Thymus (tissue), 11 donors: ENCODE measurements around the gene OBP2A. TPM values are rescaled to one million over a fixed set of nuclear protein-coding genes. Genes with fewer than 3 reads are reported as not detected.

Source experiments
- DNase-seq, 9 donors: peaks; one replicate each; pipeline ENCODE4 v3.0.0-alpha.2; 2013; ENCODE audit warnings: low spot score in 9 of 9, low read depth in 6 of 9, missing footprints in 1 of 9
- H3K27ac ChIP-seq, 2 donors: one replicate each; pipeline ENCODE4 v1.5.1; 2013; ENCODE audit warnings: control low read depth in 1 of 2, low read depth in 1 of 2, low read length in 1 of 2, mild to moderate bottlenecking in 1 of 2, moderate library complexity in 1 of 2
- H3K27me3 ChIP-seq, 2 donors: one replicate each; pipeline ENCODE4 v1.5.1; 2013; ENCODE audit warnings: low read length in 1 of 2; ENCODE audit not compliant: control insufficient read depth in 2 of 2, insufficient read depth in 1 of 2
- H3K36me3 ChIP-seq, 2 donors: one replicate each; pipeline ENCODE4 v1.5.1; 2013; ENCODE audit warnings: low read length in 1 of 2, mild to moderate bottlenecking in 1 of 2, moderate library complexity in 1 of 2; ENCODE audit not compliant: control insufficient read depth in 2 of 2, insufficient read depth in 2 of 2
- H3K4me1 ChIP-seq, 2 donors: one replicate each; pipeline ENCODE4 v1.5.1; 2013; ENCODE audit warnings: low read length in 2 of 2; ENCODE audit not compliant: control insufficient read depth in 2 of 2, insufficient read depth in 2 of 2
- H3K4me3 ChIP-seq, 2 donors: one replicate each; pipeline ENCODE4 v1.5.1; 2013; ENCODE audit warnings: low read length in 2 of 2, control low read depth in 1 of 2, mild to moderate bottlenecking in 1 of 2
- H3K9me3 ChIP-seq, 2 donors: one replicate each; pipeline ENCODE4 v1.5.1; 2013; ENCODE audit warnings: low read length in 1 of 2, mild to moderate bottlenecking in 1 of 2; ENCODE audit not compliant: control insufficient read depth in 2 of 2, insufficient read depth in 1 of 2
- WGBS: extraction: QIAGEN DNeasy Blood & Tissue Kit; methylation state at CpG from one replicate; pipeline ENCODE4 v1.1.7; 2013; 5-methylcytosine and 5-hydroxymethylcytosine counted together
- polyA plus RNA-seq: library from polyadenylated mRNA; stranded (reverse); fragments of 200-250 nt; gene quantifications from one replicate; pipeline ENCODE4 v1.2.3, GENCODE V29; 2013
- total RNA-seq: library from RNA; stranded (reverse); fragments of 120-200 nt; gene quantifications from one replicate; pipeline ENCODE4 v1.2.4, GENCODE V29; 2013
- donor health status: healthy.

OBP2A gene
- total and polyA plus RNA-seq, 2 donors = 0.09 TPM; not detected in 1

DNA sequence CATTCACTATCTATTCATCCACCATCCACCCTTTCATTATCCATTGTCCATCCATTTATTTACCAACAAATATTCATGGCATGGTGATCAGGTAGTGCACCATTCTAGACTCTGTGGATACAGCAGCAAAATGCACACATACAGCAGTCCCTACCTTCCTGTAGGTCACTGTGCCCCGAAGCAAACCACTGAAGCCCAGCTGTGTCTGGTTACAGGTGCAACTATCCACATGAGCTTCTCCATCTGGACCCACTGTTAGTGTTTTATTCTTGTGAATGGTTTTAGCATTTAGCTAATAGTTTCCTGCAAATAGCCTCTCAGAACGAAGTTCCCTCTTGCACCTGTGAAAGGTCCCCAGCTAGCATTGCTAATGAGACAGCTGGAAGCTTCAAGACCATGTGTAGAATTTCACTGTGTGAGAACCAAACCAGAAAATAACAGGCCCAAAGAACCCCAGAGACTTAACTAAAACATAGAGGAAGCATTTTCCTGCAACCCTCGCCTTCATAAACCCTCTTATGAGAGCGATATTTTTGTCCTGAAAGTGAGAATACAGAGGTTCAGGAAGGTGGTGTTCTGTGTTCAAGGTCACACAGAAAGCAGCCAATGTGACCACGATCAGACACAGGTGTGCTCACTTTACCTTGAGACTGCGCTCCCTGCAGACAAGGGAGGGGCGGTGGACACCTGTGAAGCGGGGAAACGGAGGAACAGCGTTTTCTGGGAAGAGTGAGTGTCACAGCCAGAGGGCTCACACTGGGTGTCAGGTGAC is 34.1 kb downstream of the OBP2A start:
- Histone ChIP-seq H3K27me3 (no peaks in the 10 kb centered on the region), H3K27ac (no peak overlapping the region), H3K9me3 (peaks cover 0 to 7% of the 10 kb centered on the region in 2 donors), H3K4me1 (no peaks in the 10 kb centered on the region), H3K4me3 (no peak overlapping the region), H3K36me3 (no peaks in the 10 kb centered on the region)
- WGBS = 83% methylated on average over 10 of the region's 10 CpGs
- DNase-seq = no peak

DNA sequence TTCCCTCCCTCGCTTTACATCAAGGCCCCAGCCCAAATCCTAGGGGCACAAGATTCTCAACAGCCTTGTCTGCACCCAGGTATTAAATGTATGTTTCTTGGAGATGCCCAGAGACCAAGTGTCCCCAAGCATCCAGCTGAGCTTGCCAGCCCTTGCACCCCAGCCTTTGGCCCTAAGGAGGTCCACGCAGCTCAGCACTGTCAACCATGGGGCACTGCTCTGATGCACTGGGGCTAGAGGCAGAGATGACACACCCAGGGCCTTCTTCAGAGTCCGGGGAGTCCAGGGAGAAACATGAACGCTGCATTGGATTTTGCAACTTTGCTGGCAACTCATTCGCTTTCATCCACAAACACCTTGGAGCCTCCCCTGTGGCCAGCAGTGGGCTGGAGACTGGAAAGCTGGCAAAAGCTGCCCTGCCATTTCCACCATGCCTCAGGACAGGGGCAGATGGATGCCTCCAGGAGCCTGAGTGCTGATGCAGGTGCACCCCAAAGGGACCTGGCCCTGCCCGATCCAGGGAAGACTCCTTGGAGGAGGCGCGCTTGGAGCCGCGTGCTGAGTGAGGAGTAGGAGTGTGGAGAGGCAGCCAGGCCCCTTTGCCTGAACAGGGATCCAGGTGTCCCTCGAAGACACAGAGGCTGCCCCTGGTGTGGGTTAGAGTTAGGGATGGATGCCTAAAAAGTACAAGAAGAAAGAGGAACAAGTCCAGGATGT is 34.9 kb downstream of the OBP2A start:
- Histone ChIP-seq H3K4me1 (no peaks in the 10 kb centered on the region), H3K27me3 (no peaks in the 10 kb centered on the region), H3K36me3 (no peaks in the 10 kb centered on the region), H3K9me3 (peaks cover 0 to 7% of the 10 kb centered on the region in 2 donors), H3K4me3 (no peak overlapping the region), H3K27ac (no peak overlapping the region)
- WGBS = 91% methylated on average over 11 of the region's 11 CpGs
- no peak for DNase-seq

GRCh38 chr9:135581636-135582426 is 35.9 kb downstream of the OBP2A start:
- H3K27me3 ChIP-seq = no peaks in the 10 kb centered on the region
- no peaks in the 10 kb centered on the region for H3K4me1 ChIP-seq
- WGBS = 93% methylated on average over 18 of the region's 18 CpGs
- H3K4me3 ChIP-seq = no peak overlapping the region
- H3K27ac ChIP-seq = no peak overlapping the region
- H3K9me3 ChIP-seq = peaks cover 0 to 7% of the 10 kb centered on the region in 2 donors
- no peaks in the 10 kb centered on the region for H3K36me3 ChIP-seq
- DNase-seq = no peak

- WGBS = 94% methylated on average over 14 of the region's 14 CpGs
- Histone ChIP-seq H3K27me3 (no peaks in the 10 kb centered on the region), H3K4me3 (no peak overlapping the region), H3K27ac (no peak overlapping the region), H3K4me1 (no peaks in the 10 kb centered on the region), H3K9me3 (peaks cover 0 to 7% of the 10 kb centered on the region in 2 donors), H3K36me3 (no peaks in the 10 kb centered on the region)
- DNase-seq = no peak
These were observed 36.6 kb downstream of the OBP2A start for GRCh38 chr9:135582541-135582940.

DNA sequence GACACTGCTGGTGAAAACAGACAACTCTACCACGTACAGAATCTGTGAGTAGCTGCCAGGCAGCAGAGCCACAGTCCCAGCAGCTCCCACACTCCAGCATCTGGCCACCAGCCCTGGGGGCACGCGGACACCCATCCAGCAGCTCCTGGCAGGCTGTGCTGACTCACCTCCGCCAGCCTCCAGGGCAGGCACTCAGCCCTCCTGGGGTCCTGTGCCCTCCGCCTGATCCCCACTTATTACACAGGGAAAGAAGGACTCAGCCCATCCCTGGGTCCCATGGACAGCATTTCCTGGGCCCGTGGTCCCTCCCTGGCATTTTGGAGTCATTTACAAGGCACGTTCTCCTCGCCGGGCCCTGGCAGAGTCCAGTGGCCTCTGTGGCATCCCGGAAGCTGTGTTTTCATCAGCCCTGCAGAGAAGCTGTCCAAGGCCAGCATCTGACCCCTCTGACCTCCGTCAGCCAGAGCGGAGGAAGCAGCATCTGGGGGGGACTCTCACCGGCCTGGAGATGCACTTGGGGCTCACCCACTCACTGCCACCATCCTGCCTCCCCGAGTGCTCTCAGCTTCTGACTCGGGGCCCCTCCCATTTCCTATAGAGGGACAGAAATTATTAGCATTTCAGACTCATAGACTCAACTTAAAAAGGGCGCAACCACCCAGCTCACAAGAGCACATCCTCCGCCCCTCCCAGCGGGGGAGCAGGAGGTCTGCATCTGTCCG is 37.2 kb downstream of the OBP2A start:
- 81% methylated on average over 19 of the region's 19 CpGs for WGBS
- DNase-seq = no peak
- Histone ChIP-seq H3K9me3 (peaks cover 0 to 7% of the 10 kb centered on the region in 2 donors), H3K36me3 (no peaks in the 10 kb centered on the region), H3K27ac (no peak overlapping the region), H3K4me3 (no peak overlapping the region), H3K27me3 (no peaks in the 10 kb centered on the region), H3K4me1 (no peaks in the 10 kb centered on the region)

DNA sequence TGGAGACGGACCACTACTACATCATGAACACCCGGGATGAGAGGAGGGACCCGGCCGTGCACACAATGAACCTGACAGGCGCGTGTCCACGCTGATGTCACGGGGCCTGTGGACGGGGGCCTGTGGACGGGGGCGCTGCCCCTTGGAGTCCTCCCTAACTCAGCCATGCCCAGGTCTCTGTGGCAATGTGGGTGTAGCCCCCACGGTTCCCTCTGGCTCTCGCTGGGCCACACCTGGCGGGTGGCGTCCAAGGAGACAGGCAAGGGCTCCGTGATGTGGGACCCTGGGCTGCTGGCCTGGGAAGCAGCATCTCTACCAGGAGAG is 37.7 kb downstream of the OBP2A start:
- H3K4me1 ChIP-seq = no peaks in the 10 kb centered on the region
- H3K4me3 ChIP-seq = no peak overlapping the region
- peaks cover 0 to 7% of the 10 kb centered on the region in 2 donors for H3K9me3 ChIP-seq
- DNase-seq = no peak
- no peaks in the 10 kb centered on the region for H3K27me3 ChIP-seq
- WGBS = 89% methylated on average over 16 of the region's 16 CpGs
- H3K36me3 ChIP-seq = no peaks in the 10 kb centered on the region
- H3K27ac ChIP-seq = no peak overlapping the region

DNA sequence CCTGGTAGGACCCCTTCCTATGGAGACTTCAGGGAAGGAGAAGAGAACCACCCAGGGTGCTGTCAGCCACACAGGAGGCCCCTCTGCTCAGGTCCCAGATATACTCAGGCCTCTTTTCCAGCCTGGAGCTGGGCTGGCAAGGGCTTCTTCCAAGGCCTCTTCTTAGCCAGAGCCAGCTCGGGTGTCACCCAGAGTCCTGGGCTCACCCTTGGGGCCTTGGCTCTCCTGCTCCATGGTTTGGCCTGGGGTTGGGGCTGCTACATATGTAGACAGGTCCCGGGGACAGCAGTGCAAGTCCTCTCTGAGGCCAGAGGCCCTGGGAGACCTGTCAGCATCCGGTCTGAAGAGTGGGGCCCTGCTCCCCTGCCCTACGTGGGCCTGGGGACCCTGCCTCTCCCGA is 38.4 kb downstream of the OBP2A start:
- DNase-seq = no peak
- Histone ChIP-seq H3K4me1 (no peaks in the 10 kb centered on the region), H3K27ac (no peak overlapping the region), H3K4me3 (no peak overlapping the region), H3K27me3 (no peaks in the 10 kb centered on the region), H3K9me3 (peaks cover 0 to 7% of the 10 kb centered on the region in 2 donors), H3K36me3 (no peaks in the 10 kb centered on the region)
- 75% methylated on average over 5 of the region's 5 CpGs for WGBS

DNA sequence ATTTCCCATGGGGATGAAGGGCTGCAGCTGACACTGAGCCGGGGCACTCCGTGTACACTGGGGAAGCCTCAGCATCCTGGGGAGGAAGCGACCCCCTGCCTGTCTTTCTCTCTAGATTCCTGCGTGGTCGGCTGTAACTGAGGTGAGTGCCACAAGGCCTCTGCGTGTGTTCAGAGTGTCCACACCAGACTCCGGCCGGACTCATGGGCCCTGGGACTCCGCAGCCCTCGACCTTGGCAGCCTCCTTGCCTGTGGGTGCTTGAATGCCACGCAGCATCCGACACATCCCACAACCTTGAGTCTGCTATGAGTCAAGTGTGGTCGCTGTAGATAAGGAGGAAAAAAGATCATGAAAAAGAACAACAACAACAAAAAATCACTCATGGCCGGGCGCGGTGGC is 39.0 kb downstream of the OBP2A start:
- no peak for DNase-seq
- H3K36me3 ChIP-seq = no peaks in the 10 kb centered on the region
- no peaks in the 10 kb centered on the region for H3K4me1 ChIP-seq
- 65% methylated on average over 16 of the region's 16 CpGs for WGBS
- no peak overlapping the region for H3K4me3 ChIP-seq
- no peaks in the 10 kb centered on the region for H3K27me3 ChIP-seq
- peaks cover 0 to 7% of the 10 kb centered on the region in 2 donors for H3K9me3 ChIP-seq
- H3K27ac ChIP-seq = no peak overlapping the region
